K562 (cell line): ENCODE measurements around the gene SLC22A8. TPM values are rescaled to one million over a fixed set of nuclear protein-coding genes. Genes with fewer than 3 reads are reported as not detected.

Experiments used
- ATAC-seq: fragments of 200-7000 bp; cut with Tn5 transposase; 3 replicates; pipeline ENCODE4 v1.9.1; 2020; ENCODE audit warnings: moderate library complexity
- BruUV-seq: library from RNA; stranded (reverse); fragments of 400-500 nt; replicated peaks from 2 replicates; lab custom pipeline; 2021; lab: Mats Ljungman, UMichigan
- CTCF ChIA-PET: fragments of 300-600 bp; formaldehyde crosslinking; extraction: SDS; loops from one replicate; lab custom pipeline; 2021; ENCODE audit warnings: low intra/inter-chr PET ratio; lab: Yijun Ruan, JAX
- POLR2A ChIA-PET: fragments of 300-600, 350-650 bp; sonication (Branson Sonifier 250); formaldehyde crosslinking; extraction: SDS; loops from one replicate; lab custom pipeline; 2021; ENCODE audit warnings: antibody characterized with exemption, inconsistent platforms; lab: Yijun Ruan, JAX
- DNase-seq, 4 experiments: peaks; one replicate each; pipeline versions ENCODE4 v3.0.0 to v3.0.0-alpha.2; 2011 to 2018; ENCODE audit warnings: low spot score in 3 of 4, mixed read lengths in 3 of 4; ENCODE audit errors: extremely low read depth in 1 of 4
- FAIRE-seq: peaks from 2 replicates; lab custom pipeline; 2011; peaks lifted over from hg19 to GRCh38; lab: Jason Lieb, UNC
- H2AFZ ChIP-seq: 2 replicates; pipeline ENCODE4 v1.6.0; 2011; ENCODE audit warnings: low read depth, low read length, control low read depth, inconsistent platforms
- H3K27ac ChIP-seq: fragments of 200-600 bp; 3 replicates; pipeline ENCODE4 v1.8.0; 2011; ENCODE audit warnings: low read depth, mild to moderate bottlenecking, control low read depth, inconsistent platforms, low read length, moderate library complexity, mixed read lengths; ENCODE audit errors: extremely low read depth
- H3K27me3 ChIP-seq, 2 experiments: fragments of 300-600 bp in 1 of 2; 2 replicates in 1 of 2; 3 replicates in 1 of 2; pipeline versions ENCODE4 v1.6.0 to v1.8.0; 2011; ENCODE audit warnings: inconsistent platforms in 2 of 2, low read length in 2 of 2, mild to moderate bottlenecking in 1 of 2, mixed read lengths in 1 of 2, moderate library complexity in 1 of 2; ENCODE audit not compliant: control insufficient read depth in 2 of 2, insufficient read depth in 2 of 2
- H3K36me3 ChIP-seq: fragments of 300-600 bp; 3 replicates; pipeline ENCODE4 v1.8.0; 2011; ENCODE audit warnings: mild to moderate bottlenecking, low read length, inconsistent platforms; ENCODE audit not compliant: control insufficient read depth, insufficient read depth
- H3K4me1 ChIP-seq, 2 experiments: fragments of 200-600 bp in 1 of 2; replicated peaks in 1 of 2; 2 replicates in 1 of 2; 3 replicates in 1 of 2; pipeline versions ENCODE4 v1.5.1 to v1.8.0; 2011; ENCODE audit warnings: inconsistent platforms in 2 of 2, low read length in 2 of 2, mild to moderate bottlenecking in 1 of 2, mixed read lengths in 1 of 2, moderate library complexity in 1 of 2; ENCODE audit not compliant: control insufficient read depth in 2 of 2, insufficient read depth in 2 of 2
- H3K4me2 ChIP-seq: 2 replicates; pipeline ENCODE4 v1.6.1; 2011; ENCODE audit warnings: low read length, control low read depth, inconsistent platforms, mixed read lengths; ENCODE audit not compliant: insufficient read depth
- H3K4me3 ChIP-seq: fragments of 200-600 bp; sonication (generic), shearing (Covaris generic); 2 replicates; pipeline ENCODE4 v1.5.1; 2016; ENCODE audit warnings: control low read depth, inconsistent platforms
- H3K79me2 ChIP-seq: fragments of 200-600 bp; 3 replicates; pipeline ENCODE4 v1.8.0; 2011; ENCODE audit warnings: low read length, inconsistent platforms; ENCODE audit not compliant: control insufficient read depth, insufficient read depth
- H3K9ac ChIP-seq, 2 experiments: 2 replicates each; pipeline versions ENCODE4 v1.6.0 to v1.6.1; 2011; ENCODE audit warnings: low read depth in 2 of 2, low read length in 2 of 2, control low read depth in 1 of 2, inconsistent platforms in 1 of 2, mild to moderate bottlenecking in 1 of 2, mixed read lengths in 1 of 2; ENCODE audit not compliant: insufficient read depth in 1 of 2
- H3K9me1 ChIP-seq: one replicate; pipeline ENCODE4 v1.6.0; 2011; ENCODE audit warnings: inconsistent platforms, mild to moderate bottlenecking, low read length, moderate library complexity; ENCODE audit not compliant: control insufficient read depth, insufficient read depth
- H3K9me3 ChIP-seq: replicated peaks from 2 replicates; pipeline ENCODE4 v1.5.1; 2011; ENCODE audit warnings: low read depth, low read length, inconsistent platforms; ENCODE audit not compliant: control insufficient read depth, insufficient read depth
- H4K20me1 ChIP-seq: replicated peaks from 2 replicates; pipeline ENCODE4 v1.6.1; 2011; ENCODE audit warnings: low read length, inconsistent platforms, mixed read lengths; ENCODE audit not compliant: control insufficient read depth, insufficient read depth
- ATF2 ChIP-seq: sonication (generic); formaldehyde crosslinking; IDR thresholded peaks from 2 replicates; pipeline ENCODE4 v1.8.1; 2022; ENCODE audit warnings: missing genetic modification reagents
- CREB3 ChIP-seq: fragments of 450-650 bp; conservative IDR thresholded peaks from 2 replicates; pipeline ENCODE4 v1.6.1; 2016; ENCODE audit warnings: missing genetic modification characterization, low read depth, mild to moderate bottlenecking, missing compliant biosample characterization, moderate library complexity
- KDM5B ChIP-seq: fragments of 200-600 bp; sonication (generic); IDR thresholded peaks from 2 replicates; pipeline ENCODE4 v1.6.1; 2012; ENCODE audit warnings: low read depth, mild to moderate bottlenecking, moderate library complexity, low read length, control low read depth, inconsistent platforms; ENCODE audit not compliant: insufficient replicate concordance
- SREBF1 ChIP-seq: fragments of 150-350 bp; IDR thresholded peaks from 2 replicates; pipeline ENCODE4 v1.6.1; 2014; ENCODE audit warnings: antibody characterized with exemption, low read depth, low read length, borderline replicate concordance
- TCF3 ChIP-seq: sonication (generic); formaldehyde crosslinking; IDR thresholded peaks from 2 replicates; pipeline ENCODE4 v1.4.0; 2020; ENCODE audit warnings: mild to moderate bottlenecking, missing genetic modification reagents
- U2AF1 ChIP-seq: fragments of 200-400 bp; formaldehyde crosslinking; optimal IDR thresholded peaks from 2 replicates; pipeline ENCODE3; 2017; ENCODE audit warnings: mild to moderate bottlenecking, low read depth, low read length, moderate library complexity
- ZNF644 ChIP-seq: fragments of 200-800 bp; sonication (Bioruptor generic); IDR thresholded peaks from 2 replicates; pipeline ENCODE4 v1.6.1; 2016; ENCODE audit warnings: low read depth, missing genetic modification characterization, missing compliant biosample characterization
- WGBS: fragments of 100-300 bp; shearing (Covaris generic); methylation state at CpG from one replicate; pipeline ENCODE4 v1.1.6; 2016; ENCODE audit warnings: low coverage, mixed read lengths; ENCODE audit not compliant: insufficient coverage; ENCODE audit errors: missing lambda C conversion rate; 5-methylcytosine and 5-hydroxymethylcytosine counted together
- in situ Hi-C: fragments of 300-500 bp; cut with MboI; formaldehyde crosslinking; loops from 4 replicates; pipeline ENCODE4 v1.15.0; 2018; ENCODE audit warnings: inconsistent platforms, mixed read lengths
- intact Hi-C: fragments of 100-400 bp; cut with micrococcal nuclease; formaldehyde crosslinking; loops from 2 replicates; pipeline ENCODE4 v1.14.2; 2022
- polyA plus RNA-seq, 8 experiments: library from polyadenylated mRNA; depleted of rRNA in 4 of 8; stranded (reverse) in 5 of 8; unstranded in 3 of 8; fragments of >200 nt; fragmentation: Nextera tagmentation in 2 of 8; fragmentation: Illumina TruSeq in 1 of 8; extraction: Ambion mirVana in 2 of 8; extraction: Trizol in 1 of 8; gene quantifications; 2 replicates each; pipeline versions ENCODE4 v1.2.1 to v1.2.3, GENCODE V29; 2011 to 2014; ENCODE audit warnings: inconsistent platforms in 1 of 8, missing spikeins in 1 of 8
- total RNA-seq, 7 experiments: library from RNA; depleted of rRNA in 6 of 7; stranded (reverse); fragments of >200 nt in 6 of 7; fragmentation: Illumina TruSeq in 2 of 7; extraction: Trizol in 2 of 7; gene quantifications; 2 replicates each; pipeline versions ENCODE4 v1.2.1 to v1.2.3, GENCODE V29; 2011 to 2021; ENCODE audit warnings: low replicate concordance in 1 of 7

The SLC22A8 gene
- total and polyA plus RNA-seq, 9 of the 15 experiments (the other 6 are each of a cell fraction or from before 2014, with no cell fraction given): not detected

GRCh38 chr11:62983536-62984199 is 32.0 kb downstream of the SLC22A8 start:
- H3K4me2 ChIP-seq: no peak overlapping the region
- BruUV-seq: no TSS peak
- no peak; the same call in 2 of the 3 replicates for ATAC-seq
- TF ChIP-seq U2AF1: no peak
- TF ChIP-seq TCF3 (CRISPR knock-in tag): no peak
- no peak for TF ChIP-seq ATF2 (CRISPR knock-in tag)
- no peak for TF ChIP-seq SREBF1
- TF ChIP-seq ZNF644 (tag): no peak
- no peak for TF ChIP-seq CREB3
- no peak for TF ChIP-seq KDM5B

More at GRCh38 chr11:62983536-62984199, 32.0 kb downstream of the SLC22A8 start:
- no peaks in the 10 kb centered on the region for H3K79me2 ChIP-seq
- H3K4me3 ChIP-seq: no peak overlapping the region
- H3K9me3 ChIP-seq: no peaks in the 10 kb centered on the region
- H3K9ac ChIP-seq: no peak overlapping the region; a peak in 1 of 4 replicates
- ChIA-PET CTCF (no interaction called here), POLR2A (interaction anchor here (1.0 kb wide), 1 partner anchor 16 kb away, joined by 3 read pairs; no protein-coding TSS in a partner anchor)
- no peak overlapping the region for H3K27ac ChIP-seq
- H2AFZ ChIP-seq: no peak overlapping the region
- H3K4me1 ChIP-seq: no peaks in the 10 kb centered on the region
- H4K20me1 ChIP-seq: 0 out of 2 replicates have a peak, but pooled peaks cover 5% of the 10 kb centered on the region
- in situ Hi-C loops: no loop called here
- DNase-seq (no peak), FAIRE-seq (no peak)
- H3K9me1 ChIP-seq: no peaks in the 10 kb centered on the region
- 4% methylated on average over 12 of the region's 13 CpGs for WGBS
- H3K36me3 ChIP-seq: no peaks in the 10 kb centered on the region
- peaks cover 14 to 42% of the 10 kb centered on the region in 2 experiments for H3K27me3 ChIP-seq
- intact Hi-C loops: no loop called here
